OCI-LY7 (cell line): ENCODE measurements around the gene LTO1.
"Not testable (repeated sequence)": the region's sequence is repeated elsewhere in the genome, so short reads cannot be mapped to it uniquely, and the experiment has no call there.

Experiments used
- CTCF ChIP-seq: fragments of 200-600 bp; sonication (generic); conservative IDR thresholded peaks from 2 replicates; pipeline ENCODE4 v1.5.1; 2014; ENCODE audit warnings: mild to moderate bottlenecking, antibody characterized with exemption, low read length, moderate library complexity, mixed read lengths
- EZH2phosphoT487 ChIP-seq: fragments of 200-600 bp; sonication (generic); IDR thresholded peaks from 2 replicates; pipeline ENCODE4 v1.6.1; 2018; ENCODE audit warnings: low read depth, borderline replicate concordance, mild to moderate bottlenecking, mixed run types, antibody characterized with exemption, low read length, moderate library complexity, mixed read lengths

- not testable (repeated sequence) for TF ChIP-seq CTCF, EZH2phosphoT487
Measured at GRCh38 chr11:69687969-69688771, 13.0 kb upstream of the LTO1 start.
